Measurements from ENCODE around the gene TBXT. TPM values are rescaled to one million over a fixed set of nuclear protein-coding genes. Genes with fewer than 3 reads are reported as not detected.

TBXT gene
- total and polyA plus RNA-seq, 8 donors: not detected

DNA sequence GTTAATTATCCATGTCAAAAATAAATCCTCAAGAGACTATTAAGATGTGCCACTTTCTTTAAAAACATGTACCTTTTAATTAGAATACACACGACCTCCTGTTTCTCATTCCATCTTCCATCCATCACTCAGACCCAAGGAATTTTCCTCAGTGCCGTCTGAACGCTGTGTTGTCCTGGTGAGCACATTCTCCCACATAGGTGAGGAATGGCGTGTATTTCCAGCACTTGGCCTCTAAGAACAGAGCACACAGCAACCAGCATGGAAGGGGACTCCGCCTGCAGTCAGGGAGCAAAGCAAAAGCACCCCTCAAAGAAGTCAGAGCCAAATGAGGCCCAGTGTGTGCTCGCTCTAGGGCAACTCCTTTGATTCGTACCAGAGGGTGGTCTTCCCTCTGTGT, 45.9 kb downstream of the TBXT start:
- no peak for DNase-seq
- 71 to 81% (median 75%) methylated on average over 7 of the region's 7 CpGs for WGBS, 5 donors
- Histone ChIP-seq H3K36me3 (no peaks in the 10 kb centered on the region), H3K9me3 (no peaks in the 10 kb centered on the region), H3K27me3 (peaks cover 0 to 13% (median 0%) of the 10 kb centered on the region in 3 donors), H3K27ac (no peak overlapping the region), H3K4me3 (no peak overlapping the region), H3K4me1 (no peaks in the 10 kb centered on the region)
- TF ChIP-seq POLR2AphosphoS5 (IDR thresholded peaks at IDR 0.05): no peak
- no peak for TF ChIP-seq POLR2A (IDR thresholded peaks at IDR 0.05)
- TF ChIP-seq, protein P1, sequence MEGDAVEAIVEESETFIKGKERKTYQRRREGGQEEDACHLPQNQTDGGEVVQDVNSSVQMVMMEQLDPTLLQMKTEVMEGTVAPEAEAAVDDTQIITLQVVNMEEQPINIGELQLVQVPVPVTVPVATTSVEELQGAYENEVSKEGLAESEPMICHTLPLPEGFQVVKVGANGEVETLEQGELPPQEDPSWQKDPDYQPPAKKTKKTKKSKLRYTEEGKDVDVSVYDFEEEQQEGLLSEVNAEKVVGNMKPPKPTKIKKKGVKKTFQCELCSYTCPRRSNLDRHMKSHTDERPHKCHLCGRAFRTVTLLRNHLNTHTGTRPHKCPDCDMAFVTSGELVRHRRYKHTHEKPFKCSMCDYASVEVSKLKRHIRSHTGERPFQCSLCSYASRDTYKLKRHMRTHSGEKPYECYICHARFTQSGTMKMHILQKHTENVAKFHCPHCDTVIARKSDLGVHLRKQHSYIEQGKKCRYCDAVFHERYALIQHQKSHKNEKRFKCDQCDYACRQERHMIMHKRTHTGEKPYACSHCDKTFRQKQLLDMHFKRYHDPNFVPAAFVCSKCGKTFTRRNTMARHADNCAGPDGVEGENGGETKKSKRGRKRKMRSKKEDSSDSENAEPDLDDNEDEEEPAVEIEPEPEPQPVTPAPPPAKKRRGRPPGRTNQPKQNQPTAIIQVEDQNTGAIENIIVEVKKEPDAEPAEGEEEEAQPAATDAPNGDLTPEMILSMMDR (IDR thresholded peaks at IDR 0.05): no peak
- no peak for TF ChIP-seq EP300 (IDR thresholded peaks at IDR 0.05)
- intact Hi-C loops (cut with DNase I; ENCODE audit: low total_unique reads): no loop called here

- Histone ChIP-seq H3K4me3 (no peak overlapping the region), H3K9me3 (peaks cover 0 to 15% (median 0%) of the 10 kb centered on the region in 4 donors), H3K36me3 (no peaks in the 10 kb centered on the region), H3K4me1 (no peaks in the 10 kb centered on the region), H3K27me3 (no peaks in the 10 kb centered on the region), H3K27ac (no peak overlapping the region)
- intact Hi-C loops (cut with DNase I; ENCODE audit: low total_unique reads): no loop called here
- DNase-seq: no peak
- WGBS, 5 donors: 77 to 84% (median 80%) methylated on average over 4 of the region's 4 CpGs
- TF ChIP-seq, protein P1 (IDR thresholded peaks at IDR 0.05): no peak
- no peak for TF ChIP-seq EP300 (IDR thresholded peaks at IDR 0.05)
- no peak for TF ChIP-seq POLR2AphosphoS5 (IDR thresholded peaks at IDR 0.05)
- no peak for TF ChIP-seq POLR2A (IDR thresholded peaks at IDR 0.05)
These were observed 48.3 kb downstream of the TBXT start for GRCh38 chr6:166119116-166119911.

DNA sequence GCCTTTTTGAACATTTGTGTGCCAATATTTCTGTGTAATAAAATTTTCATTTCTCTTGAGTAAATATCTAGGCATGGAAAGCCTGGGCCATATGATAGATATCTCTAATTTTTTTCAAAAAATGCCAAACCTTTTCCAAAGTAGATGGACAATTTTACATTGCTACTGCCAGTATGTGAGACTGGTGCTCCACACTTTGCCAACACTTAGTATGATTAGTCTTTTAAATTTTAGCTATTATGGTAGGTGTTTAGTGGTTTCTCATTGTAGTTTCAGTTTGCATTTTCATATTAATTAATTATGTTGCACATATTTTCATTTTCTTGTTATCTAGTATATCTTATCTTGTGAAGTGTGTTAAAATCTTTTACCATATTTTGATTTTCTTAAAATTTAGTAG, 52.0 kb downstream of the TBXT start:
- intact Hi-C loops (cut with DNase I; ENCODE audit: low total_unique reads): no loop called here
- DNase-seq: no peak
- Histone ChIP-seq H3K27ac (no peak overlapping the region), H3K4me1 (no peaks in the 10 kb centered on the region), H3K27me3 (peaks cover 0 to 10% (median 0%) of the 10 kb centered on the region in 3 donors), H3K36me3 (no peaks in the 10 kb centered on the region), H3K4me3 (no peak overlapping the region), H3K9me3 (peaks cover 0 to 15% (median 0%) of the 10 kb centered on the region in 4 donors)
- no peak for TF ChIP-seq POLR2A (IDR thresholded peaks at IDR 0.05)
- TF ChIP-seq, protein P1 (IDR thresholded peaks at IDR 0.05): no peak
- no peak for TF ChIP-seq EP300 (IDR thresholded peaks at IDR 0.05)
- TF ChIP-seq POLR2AphosphoS5 (IDR thresholded peaks at IDR 0.05): no peak

- peak in 1 of 2 donors; percentile 67 for DNase-seq
- intact Hi-C loops (cut with DNase I; ENCODE audit: low total_unique reads): no loop called here
- Histone ChIP-seq H3K4me1 (no peaks in the 10 kb centered on the region), H3K4me3 (peak overlapping the region in 1 of 4 donors; percentile 10), H3K27me3 (peaks cover 0 to 10% (median 4%) of the 10 kb centered on the region in 3 donors), H3K9me3 (peaks cover 0 to 15% (median 0%) of the 10 kb centered on the region in 4 donors), H3K27ac (no peak overlapping the region), H3K36me3 (no peaks in the 10 kb centered on the region)
- TF ChIP-seq, protein P1 (IDR thresholded peaks at IDR 0.05): no peak
- TF ChIP-seq POLR2A (IDR thresholded peaks at IDR 0.05): no peak
- TF ChIP-seq POLR2AphosphoS5 (IDR thresholded peaks at IDR 0.05): no peak
- TF ChIP-seq EP300 (IDR thresholded peaks at IDR 0.05): no peak
- 40 to 52% (median 48%) methylated on average over 11 of the region's 11 CpGs for WGBS, 5 donors
These were observed 55.1 kb downstream of the TBXT start for GRCh38 chr6:166112580-166112979.

Measured in stomach (tissue), 9 donors.